ENCODE data around the gene SHC2.
"Not testable (repeated sequence)": the region's sequence is repeated elsewhere in the genome, so short reads cannot be mapped to it uniquely, and the experiment has no call there.

The SHC2 gene

GRCh38 chr19:387777-388176 lies 73.1 kb downstream of the SHC2 start:
- Mint-ChIP-seq H3K36me3 (peaks cover 3 to 6% of the 10 kb centered on the region in 2 donors), H3K9me3 (peaks cover 6 to 8% of the 10 kb centered on the region in 2 donors), H3K4me3 (no peak overlapping the region), H3K4me1 (peaks cover 8 to 17% of the 10 kb centered on the region in 2 donors), H3K27me3 (peaks cover 43 to 54% of the 10 kb centered on the region in 2 donors), H3K27ac (no peak overlapping the region)
- ATAC-seq (replicated peaks) (no peak), DNase-seq (no peak)

- DNase-seq; ATAC-seq (replicated peaks); H3K27ac Mint-ChIP-seq; H3K9me3 Mint-ChIP-seq; H3K36me3 Mint-ChIP-seq; H3K4me3 Mint-ChIP-seq: not testable (repeated sequence)
- peaks cover 13 to 25% of the 10 kb centered on the region in 2 donors for H3K4me1 Mint-ChIP-seq
- H3K27me3 Mint-ChIP-seq, result peaks cover 46 to 54% of the 10 kb centered on the region in 2 donors
Observed at GRCh38 chr19:386632-387301, 74.1 kb downstream of the SHC2 start.

GRCh38 chr19:386189-386588 lies 74.6 kb downstream of the SHC2 start:
- H3K27ac Mint-ChIP-seq; H3K9me3 Mint-ChIP-seq; DNase-seq; ATAC-seq (replicated peaks); H3K36me3 Mint-ChIP-seq; H3K4me3 Mint-ChIP-seq: not testable (repeated sequence)
- Mint-ChIP-seq H3K27me3 (peaks cover 46 to 54% of the 10 kb centered on the region in 2 donors), H3K4me1 (peaks cover 13 to 26% of the 10 kb centered on the region in 2 donors)

DNA sequence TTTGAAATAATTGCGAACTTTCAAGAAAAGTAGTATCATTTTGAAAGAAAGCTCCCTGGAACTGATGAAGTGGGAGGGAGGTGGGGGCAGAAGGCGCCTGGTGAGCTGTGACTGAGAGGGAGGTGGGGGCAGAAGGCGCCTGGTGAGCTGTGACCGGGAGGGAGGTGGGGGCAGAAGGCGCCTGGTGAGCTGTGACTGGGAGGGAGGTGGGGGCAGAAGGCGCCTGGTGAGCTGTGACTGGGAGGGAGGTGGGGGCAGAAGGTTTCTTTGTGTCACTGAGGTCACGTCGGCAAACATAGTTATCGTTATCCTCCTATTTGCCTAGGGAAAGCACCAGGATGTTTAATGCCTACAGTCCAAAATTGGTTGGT lies 76.0 kb downstream of the SHC2 start:
- Mint-ChIP-seq H3K27ac (no peak overlapping the region), H3K4me3 (no peak overlapping the region), H3K4me1 (peaks cover 15 to 26% of the 10 kb centered on the region in 2 donors), H3K9me3 (peaks cover 10 to 12% of the 10 kb centered on the region in 2 donors), H3K36me3 (peaks cover 3 to 9% of the 10 kb centered on the region in 2 donors), H3K27me3 (peaks cover 43 to 49% of the 10 kb centered on the region in 2 donors)
- DNase-seq (no peak), ATAC-seq (replicated peaks) (no peak)

DNA sequence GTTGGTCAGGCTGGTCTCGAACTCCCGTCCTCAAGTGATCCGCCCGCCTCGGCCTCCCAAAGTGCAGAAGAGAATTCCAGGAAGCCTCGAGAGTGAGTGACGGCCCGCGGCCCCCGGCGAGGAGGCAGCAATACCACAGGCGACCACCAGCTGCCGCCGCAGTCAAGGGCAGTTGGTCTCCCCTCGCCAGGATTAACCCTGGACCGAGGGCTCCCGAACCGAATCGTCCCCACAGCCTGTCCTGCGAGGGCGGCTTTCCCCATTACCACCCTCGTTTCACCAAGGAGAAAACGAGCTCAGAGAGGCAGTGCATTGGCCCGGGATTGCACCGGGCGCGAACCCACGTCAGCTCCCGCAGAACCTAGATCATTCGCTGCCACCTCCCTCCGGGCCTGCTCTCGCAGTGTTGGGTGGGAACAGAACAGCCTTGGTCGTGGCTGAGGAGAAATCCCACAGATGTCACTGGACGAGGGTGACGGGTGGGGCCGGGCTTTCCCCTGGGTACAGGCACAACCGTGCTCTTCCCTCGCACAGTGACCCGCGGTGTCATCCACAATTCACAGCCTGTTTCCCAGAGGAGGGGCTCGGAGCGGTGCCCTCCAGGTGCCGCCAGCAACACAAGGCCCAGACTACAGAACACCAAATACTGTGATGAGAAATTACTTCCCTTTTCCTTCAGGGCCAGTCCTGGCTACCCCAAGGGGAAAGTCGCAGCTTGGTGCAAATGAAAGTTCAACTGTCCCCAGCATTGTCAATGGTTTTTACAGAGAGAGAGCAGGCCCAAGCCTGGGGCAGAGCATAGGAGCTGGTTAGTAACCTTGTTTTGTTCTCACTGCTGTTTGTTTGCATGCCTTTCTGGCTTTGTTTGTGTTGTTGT lies 76.7 kb downstream of the SHC2 start:
- H3K9me3 Mint-ChIP-seq, result peaks cover 10 to 12% of the 10 kb centered on the region in 2 donors
- H3K27ac Mint-ChIP-seq, result peak overlapping the region; percentile 88
- peaks cover 3 to 9% of the 10 kb centered on the region in 2 donors for H3K36me3 Mint-ChIP-seq
- H3K4me3 Mint-ChIP-seq, result peak overlapping the region in 1 of 2 donors; percentile 36
- peaks cover 42 to 45% of the 10 kb centered on the region in 2 donors for H3K27me3 Mint-ChIP-seq
- ATAC-seq (replicated peaks), result peak; percentile 41 to 61
- peaks cover 15 to 26% of the 10 kb centered on the region in 2 donors for H3K4me1 Mint-ChIP-seq
- no peak for DNase-seq

GRCh38 chr19:383040-383439 lies 77.8 kb downstream of the SHC2 start:
- Mint-ChIP-seq H3K27me3 (peaks cover 33 to 36% of the 10 kb centered on the region in 2 donors), H3K36me3 (peaks cover 3 to 9% of the 10 kb centered on the region in 2 donors), H3K4me1 (peaks cover 15 to 27% of the 10 kb centered on the region in 2 donors), H3K4me3 (peak overlapping the region in 1 of 2 donors; percentile 23), H3K9me3 (peaks cover 10 to 12% of the 10 kb centered on the region in 2 donors), H3K27ac (peak overlapping the region; percentile 88)
- no peak for DNase-seq
- ATAC-seq (replicated peaks), result no peak

- Mint-ChIP-seq H3K9me3 (peaks cover 10 to 12% of the 10 kb centered on the region in 2 donors), H3K27ac (peak overlapping the region; percentile 85), H3K27me3 (peaks cover 35 to 39% of the 10 kb centered on the region in 2 donors), H3K4me1 (peaks cover 15 to 32% of the 10 kb centered on the region in 2 donors), H3K4me3 (peak overlapping the region; percentile 46 to 70)
- ATAC-seq (replicated peaks), result peak; percentile 92 to 96
- H3K36me3 Mint-ChIP-seq, result not testable (repeated sequence)
- DNase-seq, result peak; percentile 47
Observed at GRCh38 chr19:382578-382977, 78.3 kb downstream of the SHC2 start.

GRCh38 chr19:381901-382300 lies 78.9 kb downstream of the SHC2 start:
- peak overlapping the region; percentile 56 for H3K27ac Mint-ChIP-seq
- not testable (repeated sequence) for ATAC-seq (replicated peaks); DNase-seq; H3K4me3 Mint-ChIP-seq; H3K36me3 Mint-ChIP-seq
- peaks cover 10 to 12% of the 10 kb centered on the region in 2 donors for H3K9me3 Mint-ChIP-seq
- H3K27me3 Mint-ChIP-seq, result peaks cover 30 to 37% of the 10 kb centered on the region in 2 donors
- H3K4me1 Mint-ChIP-seq, result peaks cover 15 to 32% of the 10 kb centered on the region in 2 donors

- ATAC-seq (replicated peaks), result not testable (repeated sequence)
- peaks cover 21 to 32% of the 10 kb centered on the region in 2 donors for H3K27me3 Mint-ChIP-seq
Observed at GRCh38 chr19:380618-381219, 80.1 kb downstream of the SHC2 start.

DNA sequence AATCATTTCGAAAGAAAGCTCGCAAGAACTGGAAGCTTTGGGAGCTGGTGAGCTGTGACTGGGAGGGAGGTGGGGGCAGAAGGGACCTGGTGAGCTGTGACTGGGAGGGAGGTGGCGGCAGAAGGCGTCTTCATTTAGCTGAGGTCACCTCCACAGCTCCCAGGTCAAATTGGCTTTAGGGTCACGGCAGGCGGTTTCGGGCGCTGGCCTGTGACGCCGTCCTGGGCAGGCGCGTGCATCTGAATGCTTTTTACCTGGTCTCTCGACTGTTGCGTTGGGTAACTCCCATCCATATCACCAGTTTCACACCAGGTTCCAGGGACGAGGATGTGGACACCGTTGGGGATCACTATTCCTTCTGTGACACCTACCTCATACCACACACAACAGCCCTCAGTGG lies 81.0 kb downstream of the SHC2 start:
- peaks cover 10 to 12% of the 10 kb centered on the region in 2 donors for H3K9me3 Mint-ChIP-seq
- no peak for ATAC-seq (replicated peaks)
- H3K27ac Mint-ChIP-seq, result no peak overlapping the region
- peaks cover 21 to 28% of the 10 kb centered on the region in 2 donors for H3K27me3 Mint-ChIP-seq
- peaks cover 15 to 32% of the 10 kb centered on the region in 2 donors for H3K4me1 Mint-ChIP-seq
- no peak overlapping the region for H3K4me3 Mint-ChIP-seq
- no peak for DNase-seq
- H3K36me3 Mint-ChIP-seq, result peaks cover 3 to 9% of the 10 kb centered on the region in 2 donors

More at GRCh38 chr19:380618-381219, 80.1 kb downstream of the SHC2 start:
- not testable (repeated sequence) for H3K36me3 Mint-ChIP-seq, H3K4me3 Mint-ChIP-seq, DNase-seq
- Mint-ChIP-seq H3K9me3 (peaks cover 10 to 12% of the 10 kb centered on the region in 2 donors), H3K27ac (peak overlapping the region; percentile 48), H3K4me1 (peaks cover 15 to 32% of the 10 kb centered on the region in 2 donors)

DNA sequence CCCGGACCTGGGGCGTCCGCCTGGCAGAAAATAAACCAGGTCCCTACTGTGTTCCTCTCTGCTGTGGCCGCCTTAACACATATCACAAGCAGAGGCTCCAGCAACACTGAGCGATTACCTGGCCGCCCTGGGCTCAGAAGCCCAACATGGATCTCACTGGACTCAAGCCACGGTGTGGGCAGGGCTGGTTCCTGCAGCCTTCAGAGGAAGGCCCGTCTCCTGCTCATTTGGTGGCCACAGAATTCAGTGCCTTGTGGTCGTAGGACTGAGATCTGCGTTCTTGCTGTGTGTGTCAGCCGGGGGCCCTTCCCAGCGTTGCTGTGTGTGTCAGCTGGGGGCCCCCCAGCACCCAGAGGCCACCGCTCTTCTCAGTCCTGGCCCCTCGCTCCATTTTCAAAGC lies 82.1 kb downstream of the SHC2 start:
- Mint-ChIP-seq H3K4me1 (peaks cover 12 to 23% of the 10 kb centered on the region in 2 donors), H3K27ac (no peak overlapping the region), H3K36me3 (peaks cover 2 to 9% of the 10 kb centered on the region in 2 donors), H3K27me3 (peaks cover 16 to 18% of the 10 kb centered on the region in 2 donors), H3K9me3 (peaks cover 8 to 12% of the 10 kb centered on the region in 2 donors), H3K4me3 (no peak overlapping the region)
- ATAC-seq (replicated peaks) (no peak), DNase-seq (no peak)

- no peak overlapping the region for H3K4me3 Mint-ChIP-seq
- peaks cover 2 to 5% of the 10 kb centered on the region in 2 donors for H3K36me3 Mint-ChIP-seq
- peak overlapping the region; percentile 92 for H3K27ac Mint-ChIP-seq
- peaks cover 13 to 16% of the 10 kb centered on the region in 2 donors for H3K27me3 Mint-ChIP-seq
- peaks cover 9 to 16% of the 10 kb centered on the region in 2 donors for H3K4me1 Mint-ChIP-seq
- peaks cover 3 to 8% of the 10 kb centered on the region in 2 donors for H3K9me3 Mint-ChIP-seq
- DNase-seq (no peak), ATAC-seq (replicated peaks) (no peak)
Observed at GRCh38 chr19:377801-378581, 82.8 kb downstream of the SHC2 start.

GRCh38 chr19:376111-376470 lies 84.7 kb downstream of the SHC2 start:
- H3K4me1 Mint-ChIP-seq, result peaks cover 2 to 6% of the 10 kb centered on the region in 2 donors
- no peak overlapping the region for H3K4me3 Mint-ChIP-seq
- no peaks in the 10 kb centered on the region for H3K36me3 Mint-ChIP-seq
- peaks cover 0 to 4% of the 10 kb centered on the region in 2 donors for H3K9me3 Mint-ChIP-seq
- no peak for DNase-seq
- H3K27me3 Mint-ChIP-seq, result peaks cover 22 to 32% of the 10 kb centered on the region in 2 donors
- ATAC-seq (replicated peaks), result no peak
- no peak overlapping the region for H3K27ac Mint-ChIP-seq

Data from stimulated activated naive B cell treated with anti-CD40 and anti-IgM and Interleukin-4, amounts not matched to agents 10 μg/mL and 1 μg/mL and 100 μg/mL, for 72 hours (primary cell).